GDM1 (cell line): ENCODE results near the gene DAAM2.

Source experiments
- DNase-seq: peaks from one replicate; lab custom pipeline; 2025; lab: John Stamatoyannopoulos, UW

The DAAM2 gene

GRCh38 chr6:39819228-39819627, 27.1 kb downstream of the DAAM2 start:
- DNase-seq, result no peak

DNA sequence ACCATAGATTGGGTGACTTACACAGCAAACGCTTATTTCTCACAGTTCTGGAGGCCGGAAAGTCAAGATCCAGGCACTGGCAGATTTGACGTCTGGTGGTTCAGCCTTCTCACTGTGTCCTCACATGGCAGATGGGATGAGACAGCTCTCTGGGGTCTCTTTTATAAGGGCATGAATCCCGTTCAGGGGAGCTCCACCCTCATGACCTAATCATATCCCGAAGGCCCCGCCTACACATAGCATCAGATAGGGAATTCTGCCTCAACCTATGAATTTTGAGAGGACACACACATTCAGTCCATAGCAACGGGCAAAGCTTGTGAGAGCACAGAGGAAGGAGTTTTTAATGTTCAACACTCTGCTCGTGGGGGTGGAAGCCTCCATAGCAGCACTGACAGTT, 27.5 kb downstream of the DAAM2 start:
- no peak for DNase-seq

GRCh38 chr6:39820553-39820952, 28.4 kb downstream of the DAAM2 start:
- DNase-seq, result no peak

DNA sequence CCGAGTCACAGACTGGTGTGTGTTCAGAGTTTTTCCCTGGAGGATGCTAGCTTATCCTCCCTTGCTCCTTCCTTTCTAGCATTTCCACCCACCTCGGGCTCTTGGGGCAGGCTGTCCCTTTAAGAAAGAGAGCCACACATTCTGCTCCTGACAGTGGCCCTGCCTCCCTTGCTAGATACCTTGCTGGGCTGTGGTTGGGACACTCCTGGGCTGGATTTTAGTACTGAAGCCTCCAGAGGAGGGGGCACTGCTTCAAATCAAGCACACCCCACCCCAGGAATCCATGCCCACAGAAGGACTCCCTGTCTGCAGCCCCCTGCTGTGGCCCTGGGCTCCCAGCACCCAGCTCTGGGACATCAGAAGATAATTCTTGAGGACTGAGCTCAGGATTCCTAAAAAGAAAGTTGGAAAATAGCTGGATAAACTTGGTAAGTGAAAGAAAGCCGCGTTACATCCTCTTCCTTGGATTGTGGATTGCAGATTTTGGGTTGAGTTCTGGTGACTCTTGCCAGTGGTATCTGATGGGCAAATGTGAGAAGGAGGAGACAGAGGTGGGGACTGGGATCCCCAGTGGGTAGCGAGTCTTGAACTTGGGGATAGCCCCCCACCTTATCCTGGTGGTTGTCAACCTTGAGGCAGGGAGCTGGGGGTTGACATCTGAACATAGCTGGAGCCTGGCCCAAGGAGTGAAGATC, 29.0 kb downstream of the DAAM2 start:
- no peak for DNase-seq

GRCh38 chr6:39821742-39822532, 29.8 kb downstream of the DAAM2 start:
- DNase-seq, result no peak

DNA sequence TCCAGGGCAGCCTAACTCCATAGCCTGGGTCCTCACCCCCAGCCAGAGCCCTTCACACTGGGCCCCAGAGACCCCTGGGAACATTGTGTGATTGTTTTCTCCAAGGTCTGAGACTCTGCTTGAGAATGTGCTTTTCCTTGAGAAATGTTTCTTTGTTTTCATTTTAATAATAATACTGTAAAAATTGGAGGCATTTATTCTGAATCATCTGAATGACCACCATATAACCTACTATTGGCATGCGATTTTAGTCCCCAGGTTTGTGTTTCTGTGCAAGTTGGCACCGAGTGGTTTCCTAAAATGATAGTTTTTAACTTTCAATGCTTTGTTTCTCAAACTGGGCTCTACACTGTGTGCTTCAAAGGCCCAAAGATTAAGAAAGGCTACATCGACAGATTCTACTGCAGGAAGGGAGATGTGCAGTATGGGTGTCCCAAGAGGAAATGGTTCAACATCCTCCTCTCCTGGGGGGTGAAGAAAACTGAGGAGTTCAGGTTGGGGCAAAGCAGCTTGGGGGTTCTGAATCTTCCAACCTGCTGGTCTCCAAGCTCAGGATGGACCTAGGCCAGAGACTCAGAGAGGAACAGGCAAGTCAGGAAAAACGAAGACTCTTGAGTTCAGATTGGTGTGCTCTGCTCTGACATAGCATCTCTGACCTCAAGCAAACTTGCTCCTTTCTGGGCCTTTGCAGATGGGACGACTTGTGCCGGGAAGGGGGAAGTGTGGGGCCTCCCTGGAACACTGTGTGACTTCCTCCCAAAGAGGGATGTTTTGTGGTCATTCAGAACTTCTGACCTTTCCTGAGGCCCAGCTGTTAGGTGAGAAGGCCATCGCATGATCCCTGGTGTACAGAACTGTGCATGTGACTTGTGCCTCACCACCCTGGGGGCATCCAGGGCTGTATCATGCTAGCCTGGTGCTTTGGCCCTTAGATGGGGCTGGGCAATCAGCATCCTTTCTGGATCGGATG, 31.0 kb downstream of the DAAM2 start:
- DNase-seq, result no peak

- no peak for DNase-seq
Measured at GRCh38 chr6:39824030-39824926, 32.1 kb downstream of the DAAM2 start.

DNA sequence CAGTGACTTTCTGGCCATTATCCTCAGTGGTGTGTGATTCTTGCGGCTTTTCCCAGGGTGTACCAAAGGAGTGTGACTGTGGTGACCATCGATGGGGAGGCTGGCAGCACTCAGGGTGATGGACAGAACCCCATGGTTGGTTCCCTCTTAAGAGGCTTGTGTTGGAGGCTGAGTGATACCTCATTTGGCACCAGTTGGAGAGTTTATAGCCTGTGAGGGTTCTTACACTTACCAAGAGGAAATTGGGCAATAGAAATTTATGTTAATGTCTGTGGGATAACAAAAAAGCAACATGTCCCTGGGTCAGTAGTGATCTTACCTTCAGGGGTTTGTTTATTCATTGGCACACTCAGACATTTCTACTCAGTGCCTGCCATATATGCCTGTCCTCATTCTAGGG, 37.2 kb downstream of the DAAM2 start:
- DNase-seq, result no peak

- no peak for DNase-seq
Measured at GRCh38 chr6:39830444-39830843, 38.3 kb downstream of the DAAM2 start.

DNA sequence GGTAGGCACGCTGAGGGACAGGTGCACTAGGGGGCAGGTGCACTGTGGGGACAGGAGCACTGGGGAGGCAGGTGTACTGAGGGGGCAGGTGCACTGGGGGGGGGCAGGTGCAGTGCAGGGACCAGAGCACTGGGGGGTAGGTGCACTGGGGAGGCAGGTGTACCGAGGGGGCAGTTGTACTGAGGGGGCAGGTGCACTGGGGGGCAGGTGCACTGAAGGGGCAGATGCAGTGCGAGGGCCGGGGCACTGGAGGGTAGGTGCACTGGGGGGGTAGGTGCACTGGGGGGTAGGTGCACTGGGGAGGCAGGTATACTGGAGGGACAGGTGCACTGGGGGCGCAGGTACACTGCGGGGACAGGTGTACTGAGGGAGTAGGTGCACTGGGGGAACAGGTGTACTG, 39.5 kb downstream of the DAAM2 start:
- DNase-seq, result no peak

- DNase-seq, result no peak
Measured at GRCh38 chr6:39834278-39834677, 42.1 kb downstream of the DAAM2 start.

DNA sequence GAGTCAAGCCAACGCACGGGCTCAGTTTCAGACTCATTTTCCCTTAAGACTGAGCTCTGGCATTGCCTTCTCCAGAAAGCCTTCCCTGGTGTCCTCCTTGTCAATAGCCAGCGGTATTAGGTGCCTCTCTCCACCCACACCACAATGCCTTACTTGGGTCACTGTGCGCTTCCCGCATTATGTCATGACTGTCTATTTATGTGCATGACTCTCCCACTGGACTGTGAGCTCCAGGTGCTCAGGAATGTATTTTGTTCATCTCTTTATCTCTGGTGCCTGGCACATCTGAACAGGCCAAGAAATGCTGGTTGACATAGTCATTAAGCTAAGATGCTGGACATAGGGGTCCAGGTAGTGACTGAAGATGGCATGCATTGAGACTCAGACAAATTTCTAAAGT, 42.7 kb downstream of the DAAM2 start:
- no peak for DNase-seq

GRCh38 chr6:39835821-39836295, 43.7 kb downstream of the DAAM2 start:
- no peak for DNase-seq

DNA sequence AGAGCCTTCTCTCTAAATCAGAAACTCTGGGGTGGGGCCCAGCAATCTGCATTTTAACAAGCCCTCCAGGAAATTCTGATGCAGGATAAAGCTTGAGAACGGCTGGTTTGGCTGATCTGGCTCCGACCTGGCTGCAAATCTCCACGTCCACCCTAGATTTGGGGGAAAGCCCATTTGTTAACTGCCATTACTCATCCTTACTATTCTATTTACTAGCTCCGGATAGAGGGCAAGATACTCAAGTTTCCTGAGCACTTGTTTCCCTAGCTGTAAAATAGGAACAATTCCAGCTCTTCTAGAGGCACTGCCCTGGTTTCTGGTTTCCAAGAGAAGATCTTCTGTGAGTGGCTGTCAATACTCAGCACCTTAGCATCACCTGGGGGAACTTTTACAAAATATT, 44.4 kb downstream of the DAAM2 start:
- no peak for DNase-seq

DNA sequence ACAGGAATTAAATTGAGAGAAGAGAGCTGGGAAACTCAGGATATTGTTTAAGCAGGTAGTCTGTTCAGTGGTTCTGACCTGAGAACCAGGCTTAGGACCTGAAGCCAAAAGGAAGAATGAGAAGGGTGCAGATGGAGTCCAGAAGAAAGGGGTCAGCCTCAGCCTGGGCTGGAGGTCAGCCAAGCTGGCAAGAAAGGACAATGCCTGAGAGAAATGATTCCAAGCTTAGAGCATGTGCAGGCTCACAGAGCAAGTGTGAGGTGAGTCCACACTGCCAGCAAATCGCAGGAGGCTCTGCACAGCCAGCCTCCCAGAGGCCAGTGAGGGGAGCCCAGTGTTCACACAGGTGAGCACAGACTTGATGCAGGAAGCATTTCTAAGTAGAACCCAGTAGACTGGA, 47.3 kb downstream of the DAAM2 start:
- no peak for DNase-seq

- DNase-seq, result no peak
Measured at GRCh38 chr6:39840781-39841180, 48.6 kb downstream of the DAAM2 start.

- DNase-seq, result no peak
Measured at GRCh38 chr6:39841291-39841690, 49.1 kb downstream of the DAAM2 start.

GRCh38 chr6:39841923-39842322, 49.7 kb downstream of the DAAM2 start:
- DNase-seq, result no peak

- DNase-seq, result no peak
Measured at GRCh38 chr6:39843305-39844020, 51.3 kb downstream of the DAAM2 start.

DNA sequence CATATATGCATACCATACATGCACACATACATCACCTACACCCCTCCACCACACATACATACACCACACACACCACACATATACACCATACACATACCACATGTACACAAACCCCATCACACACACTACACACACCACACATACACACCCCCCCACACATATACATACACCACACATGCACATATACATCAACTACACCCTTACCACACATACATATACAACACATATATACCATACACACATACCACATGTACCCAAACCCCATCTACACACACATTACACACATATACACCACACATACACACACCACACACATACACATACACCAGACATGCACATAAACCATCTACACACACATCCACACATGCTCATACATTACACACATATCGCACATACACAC, 52.7 kb downstream of the DAAM2 start:
- no peak for DNase-seq

- no peak for DNase-seq
Measured at GRCh38 chr6:39847221-39847620, 55.0 kb downstream of the DAAM2 start.
